GM19372 (cell line): ENCODE results near the gene M1AP.

Source experiments
- ATAC-seq: cut with Tn5 transposase; IDR thresholded peaks from one replicate; pipeline ENCODE4 v1.9.1; 2021; ENCODE audit warnings: mild to moderate bottlenecking, low read depth, moderate library complexity; ENCODE audit not compliant: unreplicated experiment

M1AP gene

GRCh38 chr2:74551530-74551929 lies 96.6 kb downstream of the M1AP start:
- no peak for ATAC-seq

DNA sequence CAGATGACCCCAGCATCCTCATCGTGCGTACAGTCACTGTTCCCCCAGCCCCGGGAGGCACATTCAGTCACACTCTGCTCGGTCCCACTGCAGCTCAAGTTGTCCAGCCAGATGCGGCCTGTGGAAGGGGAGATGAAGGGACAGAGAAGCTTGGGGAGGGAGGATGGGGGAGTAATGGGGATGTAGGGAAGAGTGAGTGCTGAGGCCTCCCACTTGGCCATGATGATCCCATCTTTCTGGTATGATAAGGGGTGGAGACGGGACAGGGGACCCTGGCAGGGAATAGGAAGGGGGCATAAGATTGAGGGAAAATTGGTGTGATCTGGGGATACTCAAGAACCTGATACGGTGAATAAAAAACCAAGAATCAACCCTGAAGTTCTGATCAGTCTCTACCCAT lies 97.9 kb downstream of the M1AP start:
- no peak for ATAC-seq

DNA sequence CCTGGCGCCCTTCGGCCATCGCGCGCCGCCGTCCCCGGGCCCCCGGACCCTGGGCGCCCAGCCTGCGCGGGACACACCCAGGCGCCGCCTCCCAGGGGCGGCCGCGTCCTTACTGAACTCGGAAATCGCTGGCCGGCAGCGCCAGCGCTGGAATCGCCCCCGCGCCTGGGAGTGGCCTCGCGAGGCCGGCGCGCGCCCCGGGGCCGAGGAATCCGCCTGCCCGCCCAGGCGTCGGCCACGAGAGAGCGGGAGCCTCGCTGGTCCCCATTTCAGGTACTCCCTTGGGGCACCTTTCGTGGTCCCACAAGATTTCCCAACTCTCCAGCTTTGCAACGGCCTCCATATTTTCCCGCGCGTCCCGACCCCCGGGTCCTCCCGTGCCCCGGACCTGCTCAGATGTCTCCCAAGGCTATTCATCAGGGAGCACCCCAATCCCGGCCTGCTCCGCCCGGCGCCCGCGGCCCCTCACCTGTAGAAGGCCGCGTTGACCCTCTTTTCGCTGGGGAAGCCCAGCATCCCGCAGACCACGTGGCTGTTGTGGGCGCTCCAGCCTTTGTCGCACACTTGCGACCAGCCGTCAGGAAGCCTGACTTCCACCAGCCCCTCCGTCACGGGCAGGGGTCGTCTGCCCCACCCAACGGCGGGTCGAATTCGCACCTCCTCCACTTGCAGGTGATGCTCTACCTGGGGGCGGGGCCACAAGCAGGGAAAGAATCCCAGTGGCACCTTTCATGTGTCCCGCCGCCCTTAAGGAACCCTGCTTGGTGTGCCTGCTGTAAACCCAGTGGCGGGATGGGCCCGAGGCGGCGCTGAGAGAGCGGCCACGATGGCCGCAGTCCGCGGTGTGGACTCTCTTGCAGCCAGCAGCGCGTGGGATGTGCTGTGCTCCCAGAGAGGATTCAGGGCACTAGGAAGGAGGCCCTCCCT lies 99.0 kb downstream of the M1AP start:
- ATAC-seq, result peak; percentile 57

- no peak for ATAC-seq
Observed at GRCh38 chr2:74548285-74548899, 99.7 kb downstream of the M1AP start.

GRCh38 chr2:74546004-74546403 lies 102.1 kb downstream of the M1AP start:
- ATAC-seq, result no peak

DNA sequence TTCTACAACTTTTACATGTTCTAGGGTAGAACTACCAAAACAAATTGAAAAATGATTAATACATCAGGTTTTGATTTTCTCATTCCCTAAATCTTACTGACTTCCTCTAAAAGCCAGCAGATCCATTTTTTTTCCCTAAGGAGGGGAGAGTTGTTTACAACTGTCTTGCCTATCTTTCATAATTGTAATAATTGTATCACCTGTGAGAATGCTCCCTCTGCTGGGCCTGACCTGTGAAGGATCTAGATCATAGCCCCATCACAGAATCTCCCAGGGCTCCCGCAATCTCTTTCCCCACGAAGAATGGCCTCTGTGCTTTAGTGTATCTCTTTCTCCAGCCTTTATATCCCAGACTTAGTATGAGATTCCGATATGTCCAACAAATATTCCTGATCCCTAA lies 103.5 kb downstream of the M1AP start:
- ATAC-seq, result no peak

GRCh38 chr2:74542978-74543377 lies 105.2 kb downstream of the M1AP start:
- no peak for ATAC-seq

DNA sequence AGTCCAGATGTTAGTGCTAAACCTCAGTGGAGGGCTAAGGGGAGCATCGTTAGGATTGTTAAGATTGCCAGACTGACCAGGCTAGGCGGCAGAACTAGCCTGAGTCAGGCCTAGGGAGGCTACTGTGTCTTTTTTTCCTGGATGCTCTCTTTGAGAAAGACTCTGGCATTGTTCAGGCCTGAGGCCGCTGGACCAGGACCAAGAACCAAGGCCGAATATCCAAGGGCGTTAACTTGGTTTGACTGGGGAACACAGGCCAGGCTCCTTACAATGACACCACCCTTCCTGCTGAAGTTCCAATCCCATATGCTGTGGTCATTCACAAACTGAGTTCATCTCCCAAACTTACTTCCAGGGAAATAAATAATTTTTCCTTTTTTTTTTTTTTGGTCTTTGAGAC lies 107.8 kb downstream of the M1AP start:
- ATAC-seq, result no peak

DNA sequence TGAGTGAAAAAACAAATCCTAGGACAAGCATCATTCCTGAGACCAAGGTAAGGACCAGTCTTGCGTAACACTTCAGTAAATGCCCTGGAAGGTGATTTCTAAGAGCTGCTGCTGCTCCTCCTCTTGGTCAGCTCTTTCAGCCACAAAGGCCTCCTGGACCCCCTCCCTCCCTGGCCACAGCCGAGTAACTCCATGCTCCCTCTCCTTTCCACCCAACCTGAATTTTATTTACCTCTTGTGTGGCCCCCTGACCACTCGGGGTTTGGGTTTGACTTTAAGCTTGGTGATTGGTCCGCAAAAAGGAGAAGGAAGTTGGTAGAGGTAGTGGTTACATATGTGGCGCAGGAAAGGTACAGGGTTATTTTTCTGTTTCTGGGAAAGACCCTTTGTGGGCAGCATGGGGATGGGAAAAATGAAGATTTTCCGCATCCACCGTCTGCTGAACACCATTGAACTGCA lies 109.2 kb downstream of the M1AP start:
- no peak for ATAC-seq

DNA sequence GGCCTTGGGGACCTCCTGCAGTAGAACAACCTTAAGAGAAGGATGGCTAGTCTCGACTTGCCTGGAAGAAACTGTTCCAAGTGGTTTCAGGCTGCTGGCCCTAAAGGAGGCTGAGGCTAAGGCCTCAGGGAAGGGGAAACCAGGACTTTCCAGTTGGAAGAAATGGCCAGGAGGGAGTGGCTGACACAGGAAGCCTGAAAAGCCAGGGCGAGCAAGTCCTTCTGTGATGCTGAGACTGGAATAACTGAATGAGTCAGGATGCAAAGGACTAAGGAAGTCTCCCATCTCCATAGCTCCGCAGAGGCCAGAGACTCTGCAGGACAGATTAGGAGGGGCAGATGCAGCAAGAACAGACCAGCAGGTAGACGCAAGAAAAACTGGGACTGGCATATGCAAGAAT lies 111.0 kb downstream of the M1AP start:
- no peak for ATAC-seq

- no peak for ATAC-seq
Observed at GRCh38 chr2:74536166-74536950, 111.8 kb downstream of the M1AP start.

DNA sequence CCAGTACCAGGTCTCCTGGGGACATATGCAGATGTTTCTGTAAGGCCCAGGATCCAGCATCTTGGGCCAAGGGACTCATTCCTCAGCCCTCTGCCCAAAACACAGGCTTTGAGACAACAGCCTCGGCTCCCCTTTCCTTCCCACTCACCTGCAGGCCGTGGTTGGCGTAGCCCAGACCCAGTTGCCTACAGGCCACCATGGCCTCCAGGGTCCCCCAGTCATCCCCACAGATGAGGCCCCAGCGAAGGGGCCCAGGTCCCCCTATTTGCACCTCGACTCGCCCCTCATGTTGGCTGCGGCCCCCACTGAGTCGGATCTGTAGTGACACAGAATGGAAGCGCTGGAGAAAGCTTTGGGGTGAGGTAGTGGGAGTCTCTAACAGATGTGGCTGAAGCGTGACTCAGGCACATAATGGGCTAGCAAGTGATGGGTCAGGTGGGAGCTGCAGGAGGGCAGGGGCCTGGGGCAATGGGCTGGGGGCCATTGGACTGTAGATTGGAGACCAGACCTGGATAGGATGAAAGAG lies 112.6 kb downstream of the M1AP start:
- ATAC-seq, result no peak

DNA sequence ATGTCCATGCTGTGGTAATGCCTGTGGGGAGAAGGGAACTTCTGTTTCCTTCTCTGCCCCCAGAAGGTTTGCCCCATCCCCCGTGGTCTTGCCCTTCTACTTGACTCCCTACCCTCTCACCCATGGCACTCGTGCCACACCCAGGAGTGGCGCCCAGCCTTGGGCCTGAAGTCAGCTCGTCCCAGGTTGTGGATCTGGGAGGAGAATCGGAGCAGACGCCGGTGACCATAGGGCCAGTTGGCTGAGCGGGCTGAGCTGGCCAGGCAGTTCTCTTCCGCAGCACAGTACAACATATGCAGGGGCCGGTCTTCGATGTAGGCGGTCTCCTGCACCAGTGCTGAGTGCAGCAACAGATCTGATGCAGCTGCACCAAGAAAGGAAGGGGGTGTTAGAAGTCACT lies 113.7 kb downstream of the M1AP start:
- ATAC-seq, result no peak

DNA sequence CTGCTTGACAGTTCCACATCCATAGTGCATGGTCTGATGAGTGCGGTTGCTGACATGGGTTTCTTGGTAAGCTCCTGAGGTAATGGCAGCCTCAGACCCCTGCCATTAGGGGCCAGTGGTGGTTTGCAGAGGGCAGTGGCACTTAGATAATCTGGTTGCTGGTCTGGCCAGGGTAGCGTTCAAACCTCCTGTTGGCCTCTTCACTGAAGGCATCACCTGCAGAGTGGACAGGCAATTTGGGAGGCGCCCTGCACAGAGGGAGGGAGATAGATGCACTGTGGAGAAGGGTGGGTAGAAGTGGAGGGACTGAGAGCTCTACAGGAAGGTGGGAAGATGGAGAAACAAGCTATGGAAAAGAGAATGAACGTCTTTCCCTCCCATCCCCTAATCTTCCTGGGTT lies 114.7 kb downstream of the M1AP start:
- no peak for ATAC-seq

DNA sequence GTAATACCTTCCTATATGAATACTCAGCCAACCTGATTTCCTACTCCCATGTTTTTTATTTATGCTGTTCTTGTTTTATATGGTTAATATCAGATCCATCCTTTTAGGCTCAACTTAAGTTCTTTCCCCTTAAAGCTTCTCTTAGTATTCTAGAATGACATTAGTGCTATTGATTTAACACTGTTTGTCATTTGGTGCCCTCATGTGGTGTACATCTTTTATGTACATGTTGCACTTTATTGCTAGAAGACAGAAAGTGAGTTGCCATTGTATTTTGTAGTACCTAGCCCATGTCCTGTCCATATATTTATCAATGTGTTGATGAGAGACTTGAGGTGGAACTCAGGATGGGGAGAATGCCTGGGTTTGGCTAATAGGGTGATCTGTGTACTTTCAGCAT lies 115.9 kb downstream of the M1AP start:
- no peak for ATAC-seq

DNA sequence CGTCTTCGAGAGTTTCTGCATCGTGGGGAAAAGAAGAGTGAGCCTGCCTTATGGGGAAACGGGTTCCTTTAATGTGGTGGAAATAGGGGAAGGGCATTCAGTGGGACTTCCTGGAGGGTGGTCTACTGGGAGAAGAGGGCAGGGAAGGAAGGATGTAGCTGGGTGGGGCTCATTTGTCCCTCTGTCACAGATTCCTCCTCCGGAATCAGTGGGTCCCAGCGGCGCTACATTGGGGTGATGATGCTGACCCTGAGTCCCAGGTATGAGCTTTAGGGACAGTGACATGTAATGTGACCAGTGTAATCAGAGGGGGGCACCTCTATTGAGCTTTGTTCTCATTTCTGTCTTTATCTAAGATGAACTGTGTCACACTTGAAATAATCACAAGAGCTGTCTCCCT lies 116.5 kb downstream of the M1AP start:
- ATAC-seq, result no peak

DNA sequence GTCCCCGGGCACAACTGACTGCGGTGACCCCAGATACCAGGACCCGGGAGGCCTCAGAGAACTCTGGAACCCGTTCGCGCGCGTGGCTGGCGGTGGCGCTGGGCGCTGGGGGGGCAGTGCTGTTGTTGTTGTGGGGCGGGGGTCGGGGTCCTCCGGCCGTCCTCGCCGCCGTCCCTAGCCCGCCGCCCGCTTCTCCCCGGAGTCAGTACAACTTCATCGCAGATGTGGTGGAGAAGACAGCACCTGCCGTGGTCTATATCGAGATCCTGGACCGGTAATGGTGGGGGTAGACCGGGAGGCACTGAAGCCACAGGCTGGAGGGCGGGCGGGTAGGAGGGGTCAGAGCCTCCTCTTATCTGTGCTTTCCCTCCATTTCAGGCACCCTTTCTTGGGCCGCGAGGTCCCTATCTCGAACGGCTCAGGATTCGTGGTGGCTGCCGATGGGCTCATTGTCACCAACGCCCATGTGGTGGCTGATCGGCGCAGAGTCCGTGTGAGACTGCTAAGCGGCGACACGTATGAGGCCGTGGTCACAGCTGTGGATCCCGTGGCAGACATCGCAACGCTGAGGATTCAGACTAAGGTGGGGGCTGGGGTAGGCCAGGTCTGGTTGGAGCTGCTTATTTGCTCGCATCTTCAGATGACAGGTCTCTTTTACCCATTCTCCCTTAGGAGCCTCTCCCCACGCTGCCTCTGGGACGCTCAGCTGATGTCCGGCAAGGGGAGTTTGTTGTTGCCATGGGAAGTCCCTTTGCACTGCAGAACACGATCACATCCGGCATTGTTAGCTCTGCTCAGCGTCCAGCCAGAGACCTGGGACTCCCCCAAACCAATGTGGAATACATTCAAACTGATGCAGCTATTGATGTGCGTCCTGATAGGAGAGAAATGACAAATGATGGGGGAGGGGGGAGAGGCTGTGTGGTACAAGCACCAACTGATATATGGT lies 117.6 kb downstream of the M1AP start:
- peak; percentile 28 for ATAC-seq

GRCh38 chr2:74529357-74530238 lies 118.5 kb downstream of the M1AP start, which contains the start of the genes AUP1 and HTRA2:
Gene AUP1 (minus strand): TSS chr2:74529706. CDS start chr2:74529629, 77 bp downstream.
Gene HTRA2 (plus strand): TSS chr2:74529933. CDS start chr2:74530007, 74 bp downstream.
- peak; percentile 80 for ATAC-seq
